ENCODE measurements around the gene CLSTN1. TPM values are rescaled to one million over a fixed set of nuclear protein-coding genes. Genes with fewer than 3 reads are reported as not detected.
A peak's percentile ranks its signal among the peaks of the same experiment; 100 is the strongest.

Gene CLSTN1
- total and polyA plus RNA-seq, 2 of the 8 experiments (the other 6 are each of a cell fraction or from before 2014, with no cell fraction given) = 34.2 to 97.4 TPM

DNA sequence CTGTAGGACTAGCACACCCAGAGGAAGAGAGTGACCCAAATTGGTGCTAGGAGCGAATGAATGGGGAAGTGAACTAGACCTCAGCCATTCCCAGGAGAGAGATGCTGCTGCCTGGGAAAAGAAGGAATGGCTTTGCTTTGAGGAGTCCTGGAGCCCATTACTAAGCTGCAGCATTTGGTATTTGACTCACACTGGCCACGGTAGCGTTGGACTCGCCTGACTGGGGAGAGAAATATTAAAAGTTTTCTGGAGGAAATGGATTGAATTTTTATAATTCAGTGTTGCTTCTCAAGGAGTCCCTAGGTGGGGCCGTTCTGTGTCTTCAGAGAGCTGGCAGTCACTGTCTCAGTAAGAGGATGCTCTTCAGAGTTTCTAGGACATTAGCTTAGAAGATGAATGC is 132.1 kb downstream of the CLSTN1 start:
- H3K14ac ChIP-seq (ENCODE audit: insufficient read length) = no peak overlapping the region
- WGBS, 2 experiments (ENCODE audit: extremely low coverage in 1 of 2, insufficient coverage in 1 of 2, insufficient read length in 1 of 2, insufficient replicate concordance in 2 of 2, low coverage in 1 of 2, low lambda C conversion rate in 2 of 2, missing lambda C conversion rate in 1 of 2) = 82% methylated on average over 5 of the region's 5 CpGs; no CpG with 5 or more reads in 1 of the 2 experiments
- peak overlapping the region in 1 of 2 experiments; percentile 98; a peak in 1 of 4 replicates for H3K4me2 ChIP-seq (ENCODE audit: insufficient read depth in 1 of 2, low read depth in 2 of 2, low read length in 2 of 2)
- no peak overlapping the region for H3K9ac ChIP-seq (replicated peaks in 1 of 4; ENCODE audit: extremely low read depth in 1 of 4, low read depth in 3 of 4, low read length in 3 of 4)
- H2AFZ ChIP-seq (ENCODE audit: low read length) = no peak overlapping the region
- H2BK5ac ChIP-seq (ENCODE audit: low read depth, low read length) = no peak overlapping the region; the same call in 1 of the 2 replicates
- no peak overlapping the region for H3K56ac ChIP-seq (replicated peaks; ENCODE audit: insufficient read length, low read depth, low read length)
- peaks cover 0 to 13% (median 11%) of the 10 kb centered on the region in 4 experiments; a peak in 6 of 7 replicates for H3K27me3 ChIP-seq (replicated peaks in 1 of 4; ENCODE audit: control insufficient read depth in 3 of 4, extremely low read depth in 1 of 4, insufficient read depth in 3 of 4, low read length in 3 of 4)
- TF ChIP-seq RAD21 (IDR thresholded peaks at IDR 0.05 in 1 of 2, conservative IDR thresholded peaks at IDR 0.05 in 1 of 2; ENCODE audit: low read depth in 2 of 2, low read length in 2 of 2) (peak in 1 of 2 experiments; percentile 11; a peak in 1 of 4 replicates), HDAC6 (IDR thresholded peaks at IDR 0.05; ENCODE audit: low read depth, low read length) (no peak), JUND (IDR thresholded peaks at IDR 0.05; ENCODE audit: low read length) (no peak)
- TF ChIP-seq, protein P1, sequence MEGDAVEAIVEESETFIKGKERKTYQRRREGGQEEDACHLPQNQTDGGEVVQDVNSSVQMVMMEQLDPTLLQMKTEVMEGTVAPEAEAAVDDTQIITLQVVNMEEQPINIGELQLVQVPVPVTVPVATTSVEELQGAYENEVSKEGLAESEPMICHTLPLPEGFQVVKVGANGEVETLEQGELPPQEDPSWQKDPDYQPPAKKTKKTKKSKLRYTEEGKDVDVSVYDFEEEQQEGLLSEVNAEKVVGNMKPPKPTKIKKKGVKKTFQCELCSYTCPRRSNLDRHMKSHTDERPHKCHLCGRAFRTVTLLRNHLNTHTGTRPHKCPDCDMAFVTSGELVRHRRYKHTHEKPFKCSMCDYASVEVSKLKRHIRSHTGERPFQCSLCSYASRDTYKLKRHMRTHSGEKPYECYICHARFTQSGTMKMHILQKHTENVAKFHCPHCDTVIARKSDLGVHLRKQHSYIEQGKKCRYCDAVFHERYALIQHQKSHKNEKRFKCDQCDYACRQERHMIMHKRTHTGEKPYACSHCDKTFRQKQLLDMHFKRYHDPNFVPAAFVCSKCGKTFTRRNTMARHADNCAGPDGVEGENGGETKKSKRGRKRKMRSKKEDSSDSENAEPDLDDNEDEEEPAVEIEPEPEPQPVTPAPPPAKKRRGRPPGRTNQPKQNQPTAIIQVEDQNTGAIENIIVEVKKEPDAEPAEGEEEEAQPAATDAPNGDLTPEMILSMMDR (IDR thresholded peaks at IDR 0.05; ENCODE audit: control extremely low read depth in 1 of 3, insufficient read depth in 1 of 3, low read depth in 1 of 3, low read length in 3 of 3) = peak in 1 of 3 experiments; percentile 19; a peak in 1 of 4 replicates
- H4K8ac ChIP-seq (ENCODE audit: extremely low read depth, insufficient read depth, low read length) = no peak overlapping the region
- DNase-seq (ENCODE audit: low read depth in 1 of 2, low spot score in 2 of 2) (no peak), FAIRE-seq (no peak)
- no peaks in the 10 kb centered on the region for H3K9me3 ChIP-seq (ENCODE audit: insufficient read depth in 2 of 2, low read depth in 1 of 2, low read length in 1 of 2)
- H2BK15ac ChIP-seq (ENCODE audit: low read length) = no peak overlapping the region
- H2BK120ac ChIP-seq (replicated peaks; ENCODE audit: low read depth, low read length) = no peak overlapping the region
- no peak overlapping the region for H4K91ac ChIP-seq (replicated peaks; ENCODE audit: insufficient read length, low read length)
- H2BK12ac ChIP-seq (ENCODE audit: low read depth, low read length) = no peak overlapping the region; the same call in 1 of the 2 replicates
- H3K4me1 ChIP-seq (replicated peaks in 1 of 4; ENCODE audit: control insufficient read depth in 3 of 4, insufficient read depth in 4 of 4, low read length in 3 of 4) = peaks cover 5 to 24% (median 15%) of the 10 kb centered on the region in 4 experiments
- H3K36me3 ChIP-seq (ENCODE audit: control insufficient read depth in 2 of 4, insufficient read depth in 4 of 4, low read length in 3 of 4) = no peaks in the 10 kb centered on the region
- H4K20me1 ChIP-seq (replicated peaks in 1 of 2; ENCODE audit: control insufficient read depth in 1 of 2, insufficient read depth in 2 of 2, low read length in 2 of 2) = no peaks in the 10 kb centered on the region
- peak overlapping the region; percentile 18; the same call in 1 of the 2 replicates for H2BK20ac ChIP-seq (ENCODE audit: low read length)
- no peaks in the 10 kb centered on the region for H3K79me1 ChIP-seq (ENCODE audit: low read depth, low read length)
- no peak overlapping the region for H3K23ac ChIP-seq (ENCODE audit: insufficient read length)
- H3K79me2 ChIP-seq (ENCODE audit: control insufficient read depth in 1 of 2, insufficient read depth in 2 of 2, low read length in 2 of 2) = no peaks in the 10 kb centered on the region
- POLR2A ChIA-PET (ENCODE audit: partially characterized antibody) = interaction anchor here (0.7 to 2.1 kb wide), 2 partner anchors 24 to 30 kb away, joined by 3 to 8 read pairs; no protein-coding TSS in a partner anchor
- H3K4ac ChIP-seq (replicated peaks; ENCODE audit: insufficient read length, low read depth, low read length) = no peak overlapping the region
- H3K27ac ChIP-seq (ENCODE audit: low read depth, low read length) = no peak overlapping the region
- H3K23me2 ChIP-seq (ENCODE audit: low read depth, low read length) = peaks cover 25% of the 10 kb centered on the region
- no peak overlapping the region for H3K18ac ChIP-seq (ENCODE audit: extremely low read depth, low read length)
- peak overlapping the region; percentile 86; the same call in 1 of the 2 replicates for H2AK5ac ChIP-seq (ENCODE audit: low read depth, low read length)
- no peak overlapping the region for H4K5ac ChIP-seq (ENCODE audit: insufficient read length, low read depth, low read length)
- no peak overlapping the region for H3K4me3 ChIP-seq (ENCODE audit: extremely low read depth in 1 of 4, insufficient read depth in 2 of 4, low read depth in 3 of 4, low read length in 4 of 4)
- CTCF ChIA-PET (ENCODE audit: partially characterized antibody) = interaction anchor here (0.6 to 7.3 kb wide), 14 partner anchors 9 to 514 kb away, joined by 3 to 49 read pairs (median 4); no protein-coding TSS in a partner anchor

All from H1 (cell line).